ENCODE results near the gene CPT1C. TPM values are rescaled to one million over a fixed set of nuclear protein-coding genes. Genes with fewer than 3 reads are reported as not detected.

The CPT1C gene
- total and polyA plus RNA-seq, 2 of the 8 experiments (the other 6 are each of a cell fraction or from before 2014, with no cell fraction given) = 79.6 to 91.8 TPM

- TF ChIP-seq SIX5 (IDR thresholded peaks at IDR 0.05; ENCODE audit: low read depth, low read length) (no peak), FOSL1 (IDR thresholded peaks at IDR 0.05; ENCODE audit: insufficient read depth, low read depth, low read length) (no peak), MAX (IDR thresholded peaks at IDR 0.05) (no peak), E2F6 (IDR thresholded peaks at IDR 0.05) (no peak), HDAC6 (IDR thresholded peaks at IDR 0.05; ENCODE audit: low read depth, low read length) (no peak), CHD2 (IDR thresholded peaks at IDR 0.05; ENCODE audit: low read length) (no peak), EZH2 (IDR thresholded peaks at IDR 0.05; ENCODE audit: low read depth, low read length, severe bottlenecking) (no peak)
Measured at GRCh38 chr19:49761625-49762311, 70.9 kb downstream of the CPT1C start (continued).

Measured in H1 (cell line).